Measurements from ENCODE around the gene C11orf68.

DNA sequence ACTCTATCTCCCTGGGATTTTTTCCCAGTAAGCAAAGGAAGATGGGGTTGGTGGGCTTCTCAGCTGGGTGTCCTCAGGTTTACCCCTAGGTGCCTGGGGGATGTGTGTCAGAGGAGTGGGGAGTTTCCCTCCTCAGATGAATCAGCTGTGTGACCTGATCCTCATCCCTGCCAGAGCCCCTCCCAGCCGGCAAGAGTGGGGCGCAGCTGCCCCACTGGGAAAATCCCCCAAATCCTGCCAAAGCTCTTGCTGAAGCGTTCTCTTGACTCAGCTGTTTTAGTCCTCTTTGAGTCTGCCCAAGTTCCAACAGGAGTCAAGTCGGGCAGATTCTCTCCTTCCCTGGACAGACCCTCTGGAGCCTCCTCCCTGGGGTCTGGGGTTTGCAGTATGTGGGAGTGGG lies 6.0 kb downstream of the C11orf68 start:
- TF ChIP-seq, protein P1, sequence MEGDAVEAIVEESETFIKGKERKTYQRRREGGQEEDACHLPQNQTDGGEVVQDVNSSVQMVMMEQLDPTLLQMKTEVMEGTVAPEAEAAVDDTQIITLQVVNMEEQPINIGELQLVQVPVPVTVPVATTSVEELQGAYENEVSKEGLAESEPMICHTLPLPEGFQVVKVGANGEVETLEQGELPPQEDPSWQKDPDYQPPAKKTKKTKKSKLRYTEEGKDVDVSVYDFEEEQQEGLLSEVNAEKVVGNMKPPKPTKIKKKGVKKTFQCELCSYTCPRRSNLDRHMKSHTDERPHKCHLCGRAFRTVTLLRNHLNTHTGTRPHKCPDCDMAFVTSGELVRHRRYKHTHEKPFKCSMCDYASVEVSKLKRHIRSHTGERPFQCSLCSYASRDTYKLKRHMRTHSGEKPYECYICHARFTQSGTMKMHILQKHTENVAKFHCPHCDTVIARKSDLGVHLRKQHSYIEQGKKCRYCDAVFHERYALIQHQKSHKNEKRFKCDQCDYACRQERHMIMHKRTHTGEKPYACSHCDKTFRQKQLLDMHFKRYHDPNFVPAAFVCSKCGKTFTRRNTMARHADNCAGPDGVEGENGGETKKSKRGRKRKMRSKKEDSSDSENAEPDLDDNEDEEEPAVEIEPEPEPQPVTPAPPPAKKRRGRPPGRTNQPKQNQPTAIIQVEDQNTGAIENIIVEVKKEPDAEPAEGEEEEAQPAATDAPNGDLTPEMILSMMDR (IDR thresholded peaks at IDR 0.05), result no peak
- no peak for TF ChIP-seq POLR2A (IDR thresholded peaks at IDR 0.05)
- no peak for TF ChIP-seq EP300 (IDR thresholded peaks at IDR 0.05)

Data from upper lobe of left lung (tissue), 4 donors.